Progenitor cell of endocrine pancreas (in vitro differentiated cells): ENCODE measurements around the gene ZCWPW1. TPM values are rescaled to one million over a fixed set of nuclear protein-coding genes. Genes with fewer than 3 reads are reported as not detected.
"Not testable (repeated sequence)": the region's sequence is repeated elsewhere in the genome, so short reads cannot be mapped to it uniquely, and the experiment has no call there.

Experiments used
- DNase-seq: peaks from one replicate; pipeline ENCODE4 v3.0.0; 2021; ENCODE audit warnings: low spot score; ENCODE audit not compliant: unreplicated experiment
- H3K27ac Mint-ChIP-seq: 2 replicates; pipeline ENCODE4 v1.8.0; 2021; ENCODE audit warnings: mild to moderate bottlenecking, moderate library complexity, mixed read lengths
- H3K27me3 Mint-ChIP-seq: 2 replicates; pipeline ENCODE4 v1.8.0; 2021; ENCODE audit warnings: mixed read lengths
- H3K36me3 Mint-ChIP-seq: 2 replicates; pipeline ENCODE4 v1.8.0; 2022; ENCODE audit warnings: mixed read lengths; ENCODE audit not compliant: insufficient read depth
- H3K4me1 Mint-ChIP-seq: 2 replicates; pipeline ENCODE4 v1.8.0; 2021; ENCODE audit warnings: low read depth, mixed read lengths
- H3K4me3 Mint-ChIP-seq: 2 replicates; pipeline ENCODE4 v1.8.0; 2021; ENCODE audit warnings: low read depth, mild to moderate bottlenecking, moderate library complexity, mixed read lengths
- H3K9me3 Mint-ChIP-seq: 2 replicates; pipeline ENCODE4 v1.8.0; 2021; ENCODE audit warnings: low read depth, mixed read lengths
- CTCF ChIP-seq: fragments of 200-600 bp; sonication (generic); IDR thresholded peaks from one replicate; pipeline ENCODE4 v1.5.0; 2021; ENCODE audit warnings: antibody characterized with exemption, mild to moderate bottlenecking; ENCODE audit not compliant: unreplicated experiment
- total RNA-seq: library from RNA; stranded (reverse); gene quantifications from 2 replicates; pipeline ENCODE4 v1.2.1, GENCODE V29; 2021

ZCWPW1 gene
- total RNA-seq, 1 donor from 2014 or later: 3.8 TPM

GRCh38 chr7:100384628-100385294, 43.7 kb downstream of the ZCWPW1 start:
- Mint-ChIP-seq H3K36me3 (no peaks in the 10 kb centered on the region), H3K9me3 (no peaks in the 10 kb centered on the region), H3K27me3 (peaks cover 29% of the 10 kb centered on the region), H3K4me3 (no peak overlapping the region), H3K27ac (no peak overlapping the region), H3K4me1 (no peaks in the 10 kb centered on the region)
- TF ChIP-seq CTCF: no peak
- no peak for DNase-seq

GRCh38 chr7:100382234-100382853, 46.2 kb downstream of the ZCWPW1 start:
- not testable (repeated sequence) for H3K9me3 Mint-ChIP-seq, DNase-seq, H3K4me1 Mint-ChIP-seq, H3K36me3 Mint-ChIP-seq, H3K27ac Mint-ChIP-seq, H3K4me3 Mint-ChIP-seq
- H3K27me3 Mint-ChIP-seq: peaks cover 20% of the 10 kb centered on the region

- DNase-seq, H3K36me3 Mint-ChIP-seq, H3K4me1 Mint-ChIP-seq, H3K9me3 Mint-ChIP-seq, H3K4me3 Mint-ChIP-seq, H3K27ac Mint-ChIP-seq: not testable (repeated sequence)
- H3K27me3 Mint-ChIP-seq: peaks cover 20% of the 10 kb centered on the region
These were observed 46.8 kb downstream of the ZCWPW1 start for GRCh38 chr7:100381531-100382233.

GRCh38 chr7:100380196-100380595, 48.3 kb downstream of the ZCWPW1 start:
- Mint-ChIP-seq H3K36me3 (peaks cover 2% of the 10 kb centered on the region), H3K9me3 (no peaks in the 10 kb centered on the region), H3K27ac (no peak overlapping the region), H3K4me1 (no peaks in the 10 kb centered on the region), H3K4me3 (no peak overlapping the region), H3K27me3 (peaks cover 20% of the 10 kb centered on the region)
- no peak for TF ChIP-seq CTCF
- DNase-seq: no peak

GRCh38 chr7:100378114-100378755, 50.3 kb downstream of the ZCWPW1 start:
- no peak overlapping the region for H3K4me3 Mint-ChIP-seq
- no peaks in the 10 kb centered on the region for H3K4me1 Mint-ChIP-seq
- DNase-seq: no peak
- H3K9me3 Mint-ChIP-seq: no peaks in the 10 kb centered on the region
- H3K27me3 Mint-ChIP-seq: peaks cover 12% of the 10 kb centered on the region
- H3K36me3 Mint-ChIP-seq: peaks cover 2% of the 10 kb centered on the region
- no peak overlapping the region for H3K27ac Mint-ChIP-seq
- no peak for TF ChIP-seq CTCF

GRCh38 chr7:100376066-100376465, 52.4 kb downstream of the ZCWPW1 start:
- DNase-seq: no peak
- no peaks in the 10 kb centered on the region for H3K9me3 Mint-ChIP-seq
- H3K4me3 Mint-ChIP-seq: no peak overlapping the region
- H3K36me3 Mint-ChIP-seq: peaks cover 2% of the 10 kb centered on the region
- H3K27me3 Mint-ChIP-seq: no peaks in the 10 kb centered on the region
- no peak for TF ChIP-seq CTCF
- H3K27ac Mint-ChIP-seq: no peak overlapping the region
- H3K4me1 Mint-ChIP-seq: no peaks in the 10 kb centered on the region
